Astrocyte (in vitro differentiated cells and primary cell): ENCODE results near the gene METAP1.

Experiments used
- EZH2 ChIP-seq: IDR thresholded peaks from 2 replicates; pipeline ENCODE4 v1.6.1; 2012; ENCODE audit warnings: mild to moderate bottlenecking, low read length, inconsistent platforms; ENCODE audit not compliant: insufficient read depth
- TF ChIP-seq, protein P1 (sequence below): IDR thresholded peaks from 2 replicates; pipeline ENCODE4 v1.5.1; 2011; ENCODE audit warnings: low read depth, mild to moderate bottlenecking, inconsistent platforms, low read length, moderate library complexity; ENCODE audit not compliant: insufficient read depth

DNA sequence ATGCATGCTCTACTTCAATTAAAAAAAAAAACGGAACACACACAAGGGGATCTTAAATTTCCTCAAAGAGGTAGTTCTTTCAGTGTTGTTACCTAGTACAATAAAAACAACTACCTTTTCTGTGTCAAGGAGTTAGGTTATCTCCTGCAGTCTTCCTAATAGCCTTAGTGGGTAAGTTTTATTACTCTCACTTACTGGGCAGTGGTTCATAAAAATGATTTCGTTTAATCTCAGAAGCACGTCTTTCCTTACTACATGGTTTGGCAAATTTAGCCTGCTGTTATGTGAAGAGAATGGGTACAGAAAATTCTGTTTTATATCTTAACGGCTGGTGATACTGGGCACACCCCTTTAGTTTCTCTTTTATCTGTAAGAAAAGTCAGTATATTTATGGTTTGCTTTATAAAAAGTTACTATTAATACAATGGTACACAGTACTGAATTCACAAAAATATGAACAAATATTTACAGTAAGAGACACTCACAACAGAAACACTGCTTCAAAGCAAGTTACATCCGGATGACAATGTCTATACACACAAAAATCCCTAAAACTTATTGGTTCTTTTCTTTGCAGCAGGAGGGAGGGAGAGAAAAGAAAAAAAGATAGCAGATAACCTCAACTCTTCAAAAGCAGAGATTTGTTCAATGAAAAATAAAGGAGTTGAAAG lies 84.2 kb downstream of the METAP1 start:
- TF ChIP-seq, protein P1, sequence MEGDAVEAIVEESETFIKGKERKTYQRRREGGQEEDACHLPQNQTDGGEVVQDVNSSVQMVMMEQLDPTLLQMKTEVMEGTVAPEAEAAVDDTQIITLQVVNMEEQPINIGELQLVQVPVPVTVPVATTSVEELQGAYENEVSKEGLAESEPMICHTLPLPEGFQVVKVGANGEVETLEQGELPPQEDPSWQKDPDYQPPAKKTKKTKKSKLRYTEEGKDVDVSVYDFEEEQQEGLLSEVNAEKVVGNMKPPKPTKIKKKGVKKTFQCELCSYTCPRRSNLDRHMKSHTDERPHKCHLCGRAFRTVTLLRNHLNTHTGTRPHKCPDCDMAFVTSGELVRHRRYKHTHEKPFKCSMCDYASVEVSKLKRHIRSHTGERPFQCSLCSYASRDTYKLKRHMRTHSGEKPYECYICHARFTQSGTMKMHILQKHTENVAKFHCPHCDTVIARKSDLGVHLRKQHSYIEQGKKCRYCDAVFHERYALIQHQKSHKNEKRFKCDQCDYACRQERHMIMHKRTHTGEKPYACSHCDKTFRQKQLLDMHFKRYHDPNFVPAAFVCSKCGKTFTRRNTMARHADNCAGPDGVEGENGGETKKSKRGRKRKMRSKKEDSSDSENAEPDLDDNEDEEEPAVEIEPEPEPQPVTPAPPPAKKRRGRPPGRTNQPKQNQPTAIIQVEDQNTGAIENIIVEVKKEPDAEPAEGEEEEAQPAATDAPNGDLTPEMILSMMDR: no peak
- no peak for TF ChIP-seq EZH2
